ENCODE data around the gene IFT172. TPM values are rescaled to one million over a fixed set of nuclear protein-coding genes. Genes with fewer than 3 reads are reported as not detected.

The IFT172 gene
- total RNA-seq, 2 donors from 2014 or later, result 32.6 to 42.8 TPM

DNA sequence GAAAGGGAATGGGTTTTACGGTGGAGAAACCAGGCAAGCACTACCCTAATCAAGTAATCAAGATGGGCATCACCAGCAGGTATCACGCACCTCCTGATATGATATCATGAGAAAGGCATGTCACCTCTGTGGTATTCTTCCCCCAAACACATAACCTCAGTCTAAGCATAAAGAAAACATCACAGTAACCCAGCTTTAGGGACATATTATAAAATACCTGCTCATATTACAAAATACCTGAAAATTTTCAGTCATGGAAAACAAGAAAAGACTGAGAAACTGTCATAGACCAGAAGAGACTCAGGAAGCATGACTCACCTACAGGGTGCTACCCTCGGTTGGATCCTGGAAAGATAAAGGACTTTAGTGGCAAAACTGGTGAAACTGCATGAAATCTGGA, 37.6 kb upstream of the IFT172 start:
- no peaks in the 10 kb centered on the region for H3K36me3 ChIP-seq
- no peak overlapping the region for H3K4me3 ChIP-seq
- H3K27ac ChIP-seq, result no peak overlapping the region
- H3K4me1 ChIP-seq (replicated peaks), result no peaks in the 10 kb centered on the region
- TF ChIP-seq POLR2A (IDR thresholded peaks at IDR 0.05) (no peak), POLR2AphosphoS5 (IDR thresholded peaks at IDR 0.05) (no peak)
- TF ChIP-seq, protein P1, sequence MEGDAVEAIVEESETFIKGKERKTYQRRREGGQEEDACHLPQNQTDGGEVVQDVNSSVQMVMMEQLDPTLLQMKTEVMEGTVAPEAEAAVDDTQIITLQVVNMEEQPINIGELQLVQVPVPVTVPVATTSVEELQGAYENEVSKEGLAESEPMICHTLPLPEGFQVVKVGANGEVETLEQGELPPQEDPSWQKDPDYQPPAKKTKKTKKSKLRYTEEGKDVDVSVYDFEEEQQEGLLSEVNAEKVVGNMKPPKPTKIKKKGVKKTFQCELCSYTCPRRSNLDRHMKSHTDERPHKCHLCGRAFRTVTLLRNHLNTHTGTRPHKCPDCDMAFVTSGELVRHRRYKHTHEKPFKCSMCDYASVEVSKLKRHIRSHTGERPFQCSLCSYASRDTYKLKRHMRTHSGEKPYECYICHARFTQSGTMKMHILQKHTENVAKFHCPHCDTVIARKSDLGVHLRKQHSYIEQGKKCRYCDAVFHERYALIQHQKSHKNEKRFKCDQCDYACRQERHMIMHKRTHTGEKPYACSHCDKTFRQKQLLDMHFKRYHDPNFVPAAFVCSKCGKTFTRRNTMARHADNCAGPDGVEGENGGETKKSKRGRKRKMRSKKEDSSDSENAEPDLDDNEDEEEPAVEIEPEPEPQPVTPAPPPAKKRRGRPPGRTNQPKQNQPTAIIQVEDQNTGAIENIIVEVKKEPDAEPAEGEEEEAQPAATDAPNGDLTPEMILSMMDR (IDR thresholded peaks at IDR 0.05), result no peak
- H3K27me3 ChIP-seq (replicated peaks; ENCODE audit: insufficient read depth), result no peaks in the 10 kb centered on the region
- 61% methylated on average over 3 of the region's 3 CpGs for WGBS
- intact Hi-C loops (cut with DNase I), result no loop called here
- no peaks in the 10 kb centered on the region for H3K9me3 ChIP-seq
- DNase-seq (ENCODE audit: low spot score), result no peak

DNA sequence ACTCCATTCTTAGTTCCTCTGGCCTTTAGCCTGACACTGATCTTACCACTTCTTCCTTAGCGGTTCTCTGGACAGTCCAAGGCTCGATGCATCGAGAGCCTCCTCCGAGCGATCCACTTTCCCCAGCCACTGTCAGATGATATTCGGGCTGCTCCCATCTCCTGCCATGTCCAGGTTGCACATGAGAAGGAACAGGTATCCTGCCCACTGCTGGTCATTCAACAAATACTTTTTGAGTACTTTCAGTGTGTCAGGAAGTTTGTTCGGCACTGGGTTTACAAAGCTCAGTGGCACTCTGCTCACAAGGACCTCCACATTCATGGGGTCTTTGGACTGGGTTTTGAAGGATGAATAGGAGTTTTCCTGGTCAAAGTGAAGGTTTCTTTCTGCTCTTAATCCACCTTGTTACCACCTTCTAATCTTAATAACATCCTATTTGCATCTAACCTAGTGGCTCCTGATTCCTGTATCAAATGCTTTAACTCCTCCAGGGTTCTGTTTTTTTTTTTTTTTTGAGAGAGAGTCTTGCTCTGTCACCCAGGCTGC, 32.9 kb upstream of the IFT172 start:
- WGBS, result 90% methylated on average over 7 of the region's 7 CpGs
- H3K4me1 ChIP-seq (replicated peaks), result no peaks in the 10 kb centered on the region
- no peaks in the 10 kb centered on the region for H3K27me3 ChIP-seq (replicated peaks; ENCODE audit: insufficient read depth)
- TF ChIP-seq, protein P1 (IDR thresholded peaks at IDR 0.05), result no peak
- no peak for TF ChIP-seq POLR2AphosphoS5 (IDR thresholded peaks at IDR 0.05)
- TF ChIP-seq POLR2A (IDR thresholded peaks at IDR 0.05), result no peak
- H3K27ac ChIP-seq, result no peak overlapping the region
- H3K9me3 ChIP-seq, result no peaks in the 10 kb centered on the region
- H3K4me3 ChIP-seq, result no peak overlapping the region
- intact Hi-C loops (cut with DNase I), result no loop called here
- no peaks in the 10 kb centered on the region for H3K36me3 ChIP-seq
- no peak for DNase-seq (ENCODE audit: low spot score)

DNA sequence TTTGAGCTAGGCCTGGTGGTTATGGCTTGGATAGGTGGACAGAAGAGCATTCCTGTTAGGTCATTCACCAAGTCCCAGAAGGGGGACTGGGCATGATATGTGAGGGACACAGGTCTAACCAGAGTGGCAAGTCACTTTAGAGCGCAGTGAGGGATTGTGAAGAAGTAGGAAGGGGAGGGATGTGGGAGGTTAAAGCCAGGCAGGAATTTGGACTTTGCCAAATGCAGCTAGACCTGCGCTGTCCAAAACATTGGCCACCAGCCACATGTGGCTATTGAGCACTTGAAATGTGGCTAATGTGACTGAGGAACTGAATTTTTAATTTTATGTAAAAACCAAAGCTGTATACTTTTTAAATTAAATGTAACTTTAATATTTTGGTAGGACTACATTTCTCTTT, 30.8 kb upstream of the IFT172 start:
- no peak overlapping the region for H3K4me3 ChIP-seq
- no peak for TF ChIP-seq POLR2AphosphoS5 (IDR thresholded peaks at IDR 0.05)
- no peak for TF ChIP-seq POLR2A (IDR thresholded peaks at IDR 0.05)
- TF ChIP-seq, protein P1 (IDR thresholded peaks at IDR 0.05), result no peak
- intact Hi-C loops (cut with DNase I), result no loop called here
- WGBS, result 89% methylated on average over 2 of the region's 2 CpGs
- H3K4me1 ChIP-seq (replicated peaks), result no peaks in the 10 kb centered on the region
- no peaks in the 10 kb centered on the region for H3K27me3 ChIP-seq (replicated peaks; ENCODE audit: insufficient read depth)
- no peaks in the 10 kb centered on the region for H3K9me3 ChIP-seq
- no peak for DNase-seq (ENCODE audit: low spot score)
- no peak overlapping the region for H3K27ac ChIP-seq
- no peaks in the 10 kb centered on the region for H3K36me3 ChIP-seq

DNA sequence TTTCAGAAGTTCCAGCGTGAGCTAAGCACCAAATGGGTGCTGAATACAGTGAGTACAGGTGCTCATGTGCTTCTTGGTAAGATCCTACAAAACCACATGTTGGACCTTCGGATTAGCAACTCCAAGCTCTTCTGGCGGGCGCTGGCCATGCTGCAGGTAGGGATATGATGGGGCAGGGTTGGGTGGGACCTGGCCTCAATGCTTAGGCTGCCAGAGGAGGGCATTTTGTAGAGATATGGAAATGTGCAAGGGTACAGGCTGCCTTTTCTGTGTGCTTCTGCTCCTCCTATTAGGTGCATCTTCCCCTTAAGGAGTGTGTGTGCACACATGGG, 29.2 kb upstream of the IFT172 start:
- Histone ChIP-seq H3K4me1 (replicated peaks) (no peaks in the 10 kb centered on the region), H3K36me3 (no peaks in the 10 kb centered on the region), H3K27ac (no peak overlapping the region), H3K4me3 (no peak overlapping the region), H3K27me3 (replicated peaks; ENCODE audit: insufficient read depth) (no peaks in the 10 kb centered on the region), H3K9me3 (no peaks in the 10 kb centered on the region)
- 81% methylated on average over 4 of the region's 4 CpGs for whole genome bisulfite sequencing
- intact Hi-C loops (cut with DNase I), result no loop called here
- TF ChIP-seq, protein P1 (IDR thresholded peaks at IDR 0.05), result no peak
- no peak for TF ChIP-seq POLR2AphosphoS5 (IDR thresholded peaks at IDR 0.05)
- TF ChIP-seq POLR2A (IDR thresholded peaks at IDR 0.05), result no peak
- DNase-seq (ENCODE audit: low spot score), result no peak

DNA sequence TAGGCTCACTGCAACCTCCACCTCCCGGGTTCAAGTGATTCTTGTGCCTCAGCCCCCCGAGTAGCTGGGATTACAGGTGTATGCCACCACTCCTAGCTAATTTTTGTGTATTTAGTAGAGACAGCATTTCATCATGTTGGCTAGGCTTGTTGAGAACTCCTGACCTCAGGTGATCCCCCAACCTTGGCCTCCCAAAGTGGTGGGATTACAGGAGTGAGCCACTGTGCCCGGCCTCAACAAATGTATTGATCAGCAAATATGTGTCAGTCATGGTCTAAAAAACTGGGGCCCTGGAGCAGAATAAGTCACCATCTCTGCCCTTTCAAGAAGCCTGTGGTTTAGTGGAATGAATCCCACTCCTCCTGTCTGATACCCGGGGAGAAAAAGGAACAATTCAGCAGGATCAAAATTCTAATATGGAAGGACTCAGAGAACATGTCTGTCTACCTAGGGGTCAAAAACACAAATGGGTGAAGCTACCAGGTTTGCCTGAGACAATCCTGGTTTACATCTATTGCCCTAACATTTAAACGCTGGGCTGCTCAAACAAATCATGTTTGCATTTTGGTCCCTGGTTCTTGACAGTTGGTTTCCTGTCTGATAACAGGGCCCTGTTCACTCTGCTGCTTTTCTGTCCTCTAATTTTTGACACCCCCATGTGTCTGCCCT, 28.7 kb upstream of the IFT172 start:
- Histone ChIP-seq H3K27ac (no peak overlapping the region), H3K36me3 (no peaks in the 10 kb centered on the region), H3K9me3 (no peaks in the 10 kb centered on the region), H3K27me3 (replicated peaks; ENCODE audit: insufficient read depth) (no peaks in the 10 kb centered on the region), H3K4me3 (no peak overlapping the region), H3K4me1 (replicated peaks) (no peaks in the 10 kb centered on the region)
- WGBS, result 83% methylated on average over 5 of the region's 5 CpGs
- intact Hi-C loops (cut with DNase I), result no loop called here
- TF ChIP-seq, protein P1 (IDR thresholded peaks at IDR 0.05), result no peak
- TF ChIP-seq POLR2A (IDR thresholded peaks at IDR 0.05), result no peak
- no peak for TF ChIP-seq POLR2AphosphoS5 (IDR thresholded peaks at IDR 0.05)
- DNase-seq (ENCODE audit: low spot score), result no peak
